ENCODE results near the gene FAM81A.

The FAM81A gene

DNA sequence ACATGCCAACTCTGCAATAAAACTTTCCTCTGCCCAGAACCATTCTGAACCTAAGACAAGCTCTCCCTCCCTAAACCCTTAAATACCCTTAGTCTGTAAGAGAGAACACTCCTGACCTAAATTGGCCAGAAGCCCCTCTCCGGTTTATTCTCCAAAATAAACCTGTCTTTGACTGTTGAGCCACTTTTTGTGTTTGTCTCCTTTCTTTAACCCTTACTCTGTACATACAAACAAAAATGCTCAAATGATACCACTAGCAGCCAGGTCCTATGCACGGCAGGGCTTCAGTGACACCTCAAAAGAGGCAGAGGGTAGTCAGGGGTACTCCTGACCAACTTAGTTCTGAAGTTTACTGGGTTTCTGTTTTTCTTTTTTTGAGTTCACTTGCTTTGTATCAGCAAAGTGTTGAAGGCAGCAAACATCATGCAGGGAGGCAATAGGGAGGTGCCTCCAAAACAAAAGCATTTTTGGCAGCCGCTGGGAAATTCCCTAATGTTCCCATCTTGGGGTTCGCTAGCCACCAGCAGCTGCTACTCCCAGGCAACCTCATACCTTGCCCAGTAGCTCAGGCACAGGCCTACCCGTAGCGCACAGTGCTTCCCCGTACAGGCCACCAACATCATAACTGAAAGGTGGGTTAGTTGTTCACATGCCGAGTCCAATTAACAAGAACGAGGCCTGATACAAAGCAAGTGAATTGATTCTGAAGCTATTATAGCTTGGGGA lies 110.7 kb downstream of the FAM81A start:
- DNase-seq: no peak

- no peak for DNase-seq
Observed at GRCh38 chr15:59549301-59550185, 111.6 kb downstream of the FAM81A start.

- DNase-seq: no peak
Observed at GRCh38 chr15:59550530-59550929, 112.5 kb downstream of the FAM81A start.

DNA sequence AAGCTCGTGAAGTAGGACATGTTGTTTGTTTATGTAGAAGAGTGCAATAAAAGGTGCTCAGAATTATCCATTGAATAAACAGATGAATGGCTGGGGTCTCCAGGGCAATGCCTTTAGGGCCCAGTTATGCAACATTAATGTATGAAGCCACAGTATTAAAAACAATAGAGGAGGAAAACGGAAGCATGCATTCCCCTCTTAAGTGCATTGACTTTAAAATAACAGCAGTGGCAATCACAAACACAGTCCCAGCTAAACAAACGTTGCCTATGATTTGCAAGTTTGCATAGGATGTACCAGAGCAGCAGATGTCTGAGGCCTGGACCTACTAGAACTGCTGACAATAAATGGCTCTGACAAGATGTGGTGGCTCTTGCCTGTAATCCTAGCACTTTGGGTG lies 113.0 kb downstream of the FAM81A start:
- DNase-seq: peak in 1 of 2 experiments; percentile 39

GRCh38 chr15:59553879-59554735 lies 116.1 kb downstream of the FAM81A start:
- DNase-seq: peak in 1 of 2 experiments; percentile 17

DNA sequence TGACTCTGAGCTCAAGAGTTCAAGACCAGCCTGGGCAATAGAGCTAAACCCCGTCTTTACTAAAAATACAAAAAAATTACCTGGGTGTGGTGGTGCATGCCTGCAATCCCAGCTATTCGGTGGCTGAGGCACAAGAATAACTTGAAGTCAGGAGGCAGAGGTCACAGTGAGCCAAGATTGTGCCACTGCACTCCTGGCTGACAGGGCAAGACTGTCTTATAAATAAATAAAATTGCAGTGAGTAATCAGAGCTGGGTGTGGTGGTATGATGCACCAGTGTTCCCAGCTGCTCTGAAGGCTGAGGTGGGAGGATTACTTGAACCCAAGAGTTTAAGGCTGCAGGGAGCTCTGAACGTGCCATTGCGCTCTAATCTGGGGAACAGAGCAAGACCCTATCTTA lies 117.7 kb downstream of the FAM81A start:
- no peak for DNase-seq

- DNase-seq: no peak
Observed at GRCh38 chr15:59556380-59556779, 118.4 kb downstream of the FAM81A start.

DNA sequence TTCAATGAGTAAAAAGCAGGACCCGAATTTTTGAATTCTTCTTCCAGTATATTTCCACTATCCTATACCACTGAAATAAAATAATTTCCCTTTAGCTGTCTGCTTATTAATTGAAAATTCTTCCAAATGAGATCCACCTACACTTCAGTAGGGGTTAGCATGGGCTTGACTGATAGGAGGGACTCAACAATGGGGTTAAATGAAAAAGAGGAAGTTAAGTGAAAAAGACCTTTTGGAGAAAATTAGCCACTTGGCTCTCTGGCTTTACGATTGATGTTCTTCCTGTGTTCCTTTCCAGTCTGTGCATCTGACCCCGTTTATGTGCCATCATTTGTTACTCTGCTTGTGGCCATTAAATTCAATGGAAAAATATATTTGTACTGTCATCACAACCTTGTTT lies 119.6 kb downstream of the FAM81A start:
- peak in 1 of 2 experiments; percentile 62 for DNase-seq

DNA sequence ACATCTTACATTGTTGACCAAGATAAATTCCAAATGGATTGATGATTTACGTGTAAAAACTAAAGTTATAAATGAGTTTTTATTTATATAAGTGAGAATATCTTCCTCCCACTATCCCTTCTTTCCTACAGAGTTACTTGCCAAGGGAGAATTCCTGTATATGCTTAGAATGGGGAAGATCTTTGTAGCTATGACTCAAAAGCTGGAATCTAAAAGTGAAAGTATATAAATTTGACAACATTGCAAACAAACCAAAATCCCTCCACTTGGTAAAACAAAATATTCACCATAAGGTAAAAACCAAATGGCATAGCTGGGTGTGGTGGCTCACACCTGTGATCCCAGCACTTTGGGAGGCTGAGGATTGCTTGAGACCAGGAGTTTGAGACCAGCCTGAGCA lies 120.9 kb downstream of the FAM81A start:
- no peak for DNase-seq

DNA sequence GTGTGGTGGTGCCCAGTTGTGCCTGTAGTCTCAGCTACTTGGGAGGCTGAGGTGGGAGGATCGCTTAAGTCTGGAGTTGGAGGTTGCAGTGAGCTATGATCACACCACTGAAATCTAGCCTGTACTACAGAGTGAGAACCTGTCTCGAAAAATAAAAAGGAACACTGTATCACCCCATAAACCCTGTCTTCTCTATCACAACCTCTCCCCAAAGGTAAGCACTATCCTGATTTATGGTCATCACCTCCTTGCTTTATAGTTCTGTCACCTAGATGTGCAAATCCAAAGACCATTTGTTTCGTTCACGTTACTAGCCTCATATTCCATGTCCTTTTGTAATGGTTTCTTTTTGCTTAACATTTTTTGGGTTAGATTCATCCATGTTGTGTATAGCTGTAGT lies 123.6 kb downstream of the FAM81A start:
- no peak for DNase-seq

GRCh38 chr15:59562448-59563186 lies 124.6 kb downstream of the FAM81A start:
- DNase-seq: no peak

- no peak for DNase-seq
Observed at GRCh38 chr15:59565299-59565698, 127.3 kb downstream of the FAM81A start.

GRCh38 chr15:59567324-59567723 lies 129.3 kb downstream of the FAM81A start:
- DNase-seq: no peak

DNA sequence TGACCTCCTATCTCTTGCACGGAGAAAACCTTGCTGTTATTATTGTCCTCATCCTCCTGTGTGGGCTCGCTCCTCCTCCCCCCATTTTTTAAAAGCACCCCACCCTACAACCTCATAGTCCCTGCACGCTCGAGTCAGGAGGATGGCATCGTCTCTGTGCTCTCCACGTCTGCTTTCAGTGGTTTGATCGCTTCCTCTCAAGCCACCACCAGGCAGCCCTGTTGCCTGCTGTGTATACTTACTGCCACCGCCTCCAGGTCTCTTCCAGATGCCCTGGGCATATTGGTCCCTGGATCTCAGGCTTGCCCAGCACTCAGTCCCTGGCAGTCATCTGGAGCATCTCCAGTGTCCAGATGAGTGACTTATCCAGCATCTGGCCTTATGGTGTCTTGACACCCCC lies 131.5 kb downstream of the FAM81A start:
- no peak for DNase-seq

DNA sequence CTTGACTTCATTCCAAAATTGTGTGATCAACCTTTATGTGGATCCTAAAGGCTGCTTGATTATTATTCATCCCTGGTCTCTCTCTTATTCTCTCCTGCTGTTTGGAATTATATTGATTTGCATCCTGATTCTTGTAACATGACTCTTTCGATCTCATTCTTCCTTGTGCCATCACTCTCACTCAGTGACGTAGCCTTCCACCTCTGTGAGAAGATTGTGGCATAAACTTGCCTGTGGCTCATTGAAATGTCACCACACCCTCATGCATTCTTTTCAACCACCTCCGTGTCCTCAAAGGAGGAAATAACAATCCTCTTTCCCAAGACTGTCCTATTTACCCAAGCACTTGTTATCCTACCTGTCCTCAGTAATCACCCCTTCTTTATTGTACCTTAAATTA lies 132.3 kb downstream of the FAM81A start:
- no peak for DNase-seq

GRCh38 chr15:59571606-59572005 lies 133.6 kb downstream of the FAM81A start:
- DNase-seq: no peak

Data from NCI-H2081 (cell line).